ENCODE results near the gene GREB1L. TPM values are rescaled to one million over a fixed set of nuclear protein-coding genes. Genes with fewer than 3 reads are reported as not detected.

Gene GREB1L
- total RNA-seq, 2 experiments from 2014 or later = not detected

DNA sequence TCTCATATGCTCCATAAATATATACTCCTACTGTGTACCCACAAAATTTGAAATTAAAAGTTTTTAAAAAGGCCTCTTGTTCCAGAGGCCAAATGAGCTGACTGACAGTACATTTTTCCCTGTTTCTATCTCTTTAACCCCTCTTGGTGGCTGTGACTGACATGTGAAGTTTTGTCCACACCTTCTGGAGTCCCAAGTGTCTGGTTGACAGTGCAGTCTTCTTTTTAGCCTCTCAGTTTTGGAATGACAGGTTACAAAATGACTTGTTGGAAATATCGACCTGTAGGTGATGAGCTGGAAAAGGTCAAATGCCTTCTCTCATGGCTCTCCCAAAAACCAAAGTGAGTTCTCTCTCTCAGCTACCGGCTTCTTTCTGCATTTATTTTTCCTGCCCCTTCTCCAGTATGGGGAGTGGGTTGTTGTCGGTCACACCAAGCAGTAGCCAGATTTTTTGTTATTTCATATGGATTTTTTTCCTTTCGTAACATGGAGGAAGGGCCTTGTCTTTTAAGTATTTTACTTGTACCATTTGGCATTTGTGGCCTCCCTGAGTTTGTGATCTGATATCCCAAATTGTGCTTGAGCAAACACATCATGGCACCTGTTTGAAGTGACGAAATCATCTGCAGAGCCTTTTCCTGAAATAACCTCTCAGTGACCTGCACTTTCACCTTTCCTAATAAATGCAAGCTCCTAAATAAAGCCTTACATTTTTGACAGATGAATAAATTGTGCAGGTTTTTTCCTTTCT, 214.6 kb downstream of the GREB1L start:
- no peak overlapping the region for H2AFZ ChIP-seq (ENCODE audit: low read length)
- no peaks in the 10 kb centered on the region for H3K79me2 ChIP-seq (ENCODE audit: insufficient read depth, low read depth, low read length)
- H3K9me2 ChIP-seq (ENCODE audit: insufficient read depth, low read length) = no peaks in the 10 kb centered on the region
- intact Hi-C loops (cut with micrococcal nuclease; ENCODE audit: unreplicated experiment) = no loop called here
- ChIA-PET CTCF (ENCODE audit: unreplicated experiment) (no interaction called here), POLR2A (interaction anchor here (0.5 to 1.3 kb wide), 4 partner anchors 10 to 209 kb away, joined by 3 to 5 read pairs (median 3); no protein-coding TSS in a partner anchor)
- no peaks in the 10 kb centered on the region for H4K20me1 ChIP-seq (ENCODE audit: insufficient read depth, low read length)
- H3K4me2 ChIP-seq (ENCODE audit: low read length) = no peak overlapping the region
- no peak overlapping the region for H3K27ac ChIP-seq (ENCODE audit: low read depth, low read length, poor library complexity, severe bottlenecking)
- H3K36me3 ChIP-seq (ENCODE audit: insufficient read depth, low read length) = no peaks in the 10 kb centered on the region
- no peaks in the 10 kb centered on the region for H3K9me3 ChIP-seq (ENCODE audit: low read length)
- BruUV-seq (replicated peaks) = no TSS peak
- no peaks in the 10 kb centered on the region for H3K4me1 ChIP-seq (ENCODE audit: insufficient read depth, low read length, poor library complexity, severe bottlenecking)
- H3K4me3 ChIP-seq (ENCODE audit: low read depth, low read length, poor library complexity, severe bottlenecking) = no peak overlapping the region
- TF ChIP-seq CTCF (conservative IDR thresholded peaks at IDR 0.05; ENCODE audit: low read length) = no peak
- TF ChIP-seq EZH2phosphoT487 (IDR thresholded peaks at IDR 0.05; ENCODE audit: borderline replicate concordance, low read depth, low read length) = no peak
- DNase-seq (ENCODE audit: low spot score) = no peak

DNA sequence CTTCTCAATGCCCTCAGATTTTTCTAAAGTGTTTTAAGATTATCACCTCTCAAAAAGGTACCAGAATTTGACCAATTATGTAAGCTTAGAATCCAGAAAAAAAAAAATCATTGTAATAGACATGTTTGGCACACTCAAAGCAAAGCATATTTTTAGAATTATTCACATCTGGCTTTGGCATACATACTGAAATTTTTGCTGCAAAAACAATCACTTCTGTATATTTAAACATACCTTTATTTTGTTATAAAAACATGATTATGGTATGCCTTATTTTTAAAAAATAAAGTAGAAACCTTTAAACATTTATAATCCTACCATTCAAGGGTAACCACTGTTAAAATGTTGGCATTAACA, 215.1 kb downstream of the GREB1L start:
- no peaks in the 10 kb centered on the region for H3K9me2 ChIP-seq (ENCODE audit: insufficient read depth, low read length)
- H3K27ac ChIP-seq (ENCODE audit: low read depth, low read length, poor library complexity, severe bottlenecking) = no peak overlapping the region
- no peak for DNase-seq (ENCODE audit: low spot score)
- H3K36me3 ChIP-seq (ENCODE audit: insufficient read depth, low read length) = no peaks in the 10 kb centered on the region
- no peak overlapping the region for H3K4me2 ChIP-seq (ENCODE audit: low read length)
- intact Hi-C loops (cut with micrococcal nuclease; ENCODE audit: unreplicated experiment) = no loop called here
- H3K4me3 ChIP-seq (ENCODE audit: low read depth, low read length, poor library complexity, severe bottlenecking) = no peak overlapping the region
- no peaks in the 10 kb centered on the region for H3K79me2 ChIP-seq (ENCODE audit: insufficient read depth, low read depth, low read length)
- no peak overlapping the region for H2AFZ ChIP-seq (ENCODE audit: low read length)
- CTCF ChIA-PET (ENCODE audit: unreplicated experiment) = no interaction called here
- no peaks in the 10 kb centered on the region for H4K20me1 ChIP-seq (ENCODE audit: insufficient read depth, low read length)
- BruUV-seq (replicated peaks) = no TSS peak
- no peaks in the 10 kb centered on the region for H3K9me3 ChIP-seq (ENCODE audit: low read length)
- POLR2A ChIA-PET = interaction anchor here (0.5 to 1.3 kb wide), 2 partner anchors 30 to 208 kb away, joined by 3 to 5 read pairs; no protein-coding TSS in a partner anchor
- no peak for TF ChIP-seq EZH2phosphoT487 (IDR thresholded peaks at IDR 0.05; ENCODE audit: borderline replicate concordance, low read depth, low read length)
- TF ChIP-seq CTCF (conservative IDR thresholded peaks at IDR 0.05; ENCODE audit: low read length) = no peak
- no peaks in the 10 kb centered on the region for H3K4me1 ChIP-seq (ENCODE audit: insufficient read depth, low read length, poor library complexity, severe bottlenecking)

- POLR2A ChIA-PET = interaction anchor here (0.7 kb wide), 1 partner anchor 39 kb away, joined by 9 read pairs; no protein-coding TSS in a partner anchor
- BruUV-seq (replicated peaks) = no TSS peak
- H3K9me2 ChIP-seq (ENCODE audit: insufficient read depth, low read length) = no peaks in the 10 kb centered on the region
- H3K27ac ChIP-seq (ENCODE audit: low read depth, low read length, poor library complexity, severe bottlenecking) = no peak overlapping the region
- no peak overlapping the region for H3K4me2 ChIP-seq (ENCODE audit: low read length)
- H4K20me1 ChIP-seq (ENCODE audit: insufficient read depth, low read length) = no peaks in the 10 kb centered on the region
- no peak overlapping the region for H2AFZ ChIP-seq (ENCODE audit: low read length)
- no peak for DNase-seq (ENCODE audit: low spot score)
- H3K4me3 ChIP-seq (ENCODE audit: low read depth, low read length, poor library complexity, severe bottlenecking) = no peak overlapping the region
- TF ChIP-seq CTCF (conservative IDR thresholded peaks at IDR 0.05; ENCODE audit: low read length) = no peak
- no peak for TF ChIP-seq EZH2phosphoT487 (IDR thresholded peaks at IDR 0.05; ENCODE audit: borderline replicate concordance, low read depth, low read length)
- no peaks in the 10 kb centered on the region for H3K9me3 ChIP-seq (ENCODE audit: low read length)
- no peaks in the 10 kb centered on the region for H3K4me1 ChIP-seq (ENCODE audit: insufficient read depth, low read length, poor library complexity, severe bottlenecking)
- intact Hi-C loops (cut with micrococcal nuclease; ENCODE audit: unreplicated experiment) = no loop called here
- no peaks in the 10 kb centered on the region for H3K79me2 ChIP-seq (ENCODE audit: insufficient read depth, low read depth, low read length)
- no peaks in the 10 kb centered on the region for H3K36me3 ChIP-seq (ENCODE audit: insufficient read depth, low read length)
- CTCF ChIA-PET (ENCODE audit: unreplicated experiment) = no interaction called here
Observed at GRCh38 chr18:21458310-21458709, 216.3 kb downstream of the GREB1L start.
